Stomach smooth muscle (tissue), 2 donors: ENCODE measurements around the gene RAMP3.

Experiments used
- H3K27ac ChIP-seq: one replicate; pipeline ENCODE4 v1.7.0; 2013; ENCODE audit warnings: mild to moderate bottlenecking, low read length, inconsistent platforms
- H3K27me3 ChIP-seq, 2 donors: one replicate each; pipeline ENCODE4 v1.7.0; 2013; ENCODE audit warnings: low read length in 2 of 2; ENCODE audit not compliant: insufficient read depth in 2 of 2, control insufficient read depth in 1 of 2
- H3K36me3 ChIP-seq, 2 donors: one replicate each; pipeline ENCODE4 v1.7.0; 2013; ENCODE audit warnings: low read length in 2 of 2; ENCODE audit not compliant: control insufficient read depth in 2 of 2, insufficient read depth in 2 of 2
- H3K4me1 ChIP-seq: one replicate; pipeline ENCODE4 v1.7.0; 2013; ENCODE audit warnings: low read length; ENCODE audit not compliant: control insufficient read depth, insufficient read depth
- H3K4me3 ChIP-seq, 2 donors: one replicate each; pipeline ENCODE4 v1.7.0; 2013; ENCODE audit warnings: low read length in 2 of 2
- H3K9ac ChIP-seq, 2 donors: one replicate each; pipeline ENCODE4 v1.7.0; 2013; ENCODE audit warnings: low read length in 2 of 2, mild to moderate bottlenecking in 1 of 2
- H3K9me3 ChIP-seq, 2 donors: one replicate each; pipeline ENCODE4 v1.7.0; 2013; ENCODE audit warnings: low read length in 2 of 2; ENCODE audit not compliant: control insufficient read depth in 2 of 2
- donor health status: healthy.
- donor health status: Pancreatic carcinoma.

RAMP3 gene

DNA sequence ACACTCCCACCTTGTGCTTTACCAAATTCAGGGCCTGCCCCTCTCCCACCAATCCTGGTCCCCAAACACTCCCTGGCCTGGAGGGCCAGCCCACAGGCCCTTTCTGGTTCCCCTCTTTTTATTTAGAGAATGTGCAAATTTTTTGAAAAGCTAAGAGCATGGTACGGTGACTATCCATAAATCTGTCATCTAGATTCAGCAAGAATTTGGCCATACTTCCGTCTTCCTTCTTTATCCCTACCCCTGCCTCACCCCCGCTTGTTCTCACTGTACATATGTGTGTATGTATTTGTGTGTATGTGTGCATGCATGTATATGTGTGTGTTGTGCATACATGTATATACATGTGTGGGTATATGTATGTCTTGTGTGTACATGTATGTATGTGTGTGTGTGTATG is 38.0 kb upstream of the RAMP3 start:
- Histone ChIP-seq H3K27me3 (peaks cover 0 to 4% of the 10 kb centered on the region in 2 donors), H3K9ac (no peak overlapping the region), H3K36me3 (no peaks in the 10 kb centered on the region), H3K9me3 (no peaks in the 10 kb centered on the region), H3K4me1 (no peaks in the 10 kb centered on the region), H3K4me3 (no peak overlapping the region), H3K27ac (no peak overlapping the region)

DNA sequence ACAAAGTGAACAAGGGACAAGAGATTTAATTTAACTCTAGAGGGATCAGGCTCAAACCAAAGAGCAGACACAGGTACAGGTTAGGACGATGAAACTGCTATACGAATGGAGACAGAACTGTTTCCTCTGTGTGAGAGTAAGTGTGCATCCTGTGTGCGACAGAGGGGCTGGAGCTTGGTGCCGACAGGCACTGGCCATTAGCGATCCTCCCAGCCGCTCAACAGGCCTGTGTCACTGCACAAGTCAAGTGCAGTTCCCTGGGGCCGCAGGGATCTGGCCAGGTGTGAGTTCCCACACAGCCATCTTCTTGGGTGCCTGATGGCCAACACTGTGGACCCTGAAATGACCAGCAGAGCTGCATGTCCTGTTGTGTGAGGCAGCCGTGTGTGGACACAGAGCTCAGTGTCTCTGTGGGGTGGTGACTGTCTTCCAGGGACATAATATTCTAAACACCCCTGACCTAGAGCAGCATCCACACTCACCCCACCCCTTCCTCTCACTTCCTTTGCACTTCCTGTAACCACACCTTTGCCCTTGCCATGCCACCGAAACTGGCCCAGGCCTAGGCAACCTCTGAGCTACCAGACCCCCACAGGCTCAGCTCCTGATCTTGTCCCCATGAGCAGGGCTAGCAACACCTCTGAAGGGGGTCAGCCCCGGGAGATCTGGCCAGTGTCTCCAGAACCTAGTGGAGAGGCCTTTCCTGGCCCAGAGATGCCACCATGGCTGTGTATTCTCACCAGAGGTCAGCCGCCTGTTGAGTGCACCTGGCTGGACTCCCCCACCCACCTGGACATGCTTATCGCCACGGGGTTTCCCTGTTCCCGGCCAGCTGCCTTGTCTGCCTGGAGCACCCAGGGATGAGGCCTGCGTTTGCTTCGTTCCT is 34.4 kb upstream of the RAMP3 start:
- no peaks in the 10 kb centered on the region for H3K9me3 ChIP-seq
- no peaks in the 10 kb centered on the region for H3K36me3 ChIP-seq
- peaks cover 0 to 2% of the 10 kb centered on the region in 2 donors for H3K27me3 ChIP-seq
- no peak overlapping the region for H3K9ac ChIP-seq
- no peaks in the 10 kb centered on the region for H3K4me1 ChIP-seq
- no peak overlapping the region for H3K27ac ChIP-seq
- no peak overlapping the region for H3K4me3 ChIP-seq

DNA sequence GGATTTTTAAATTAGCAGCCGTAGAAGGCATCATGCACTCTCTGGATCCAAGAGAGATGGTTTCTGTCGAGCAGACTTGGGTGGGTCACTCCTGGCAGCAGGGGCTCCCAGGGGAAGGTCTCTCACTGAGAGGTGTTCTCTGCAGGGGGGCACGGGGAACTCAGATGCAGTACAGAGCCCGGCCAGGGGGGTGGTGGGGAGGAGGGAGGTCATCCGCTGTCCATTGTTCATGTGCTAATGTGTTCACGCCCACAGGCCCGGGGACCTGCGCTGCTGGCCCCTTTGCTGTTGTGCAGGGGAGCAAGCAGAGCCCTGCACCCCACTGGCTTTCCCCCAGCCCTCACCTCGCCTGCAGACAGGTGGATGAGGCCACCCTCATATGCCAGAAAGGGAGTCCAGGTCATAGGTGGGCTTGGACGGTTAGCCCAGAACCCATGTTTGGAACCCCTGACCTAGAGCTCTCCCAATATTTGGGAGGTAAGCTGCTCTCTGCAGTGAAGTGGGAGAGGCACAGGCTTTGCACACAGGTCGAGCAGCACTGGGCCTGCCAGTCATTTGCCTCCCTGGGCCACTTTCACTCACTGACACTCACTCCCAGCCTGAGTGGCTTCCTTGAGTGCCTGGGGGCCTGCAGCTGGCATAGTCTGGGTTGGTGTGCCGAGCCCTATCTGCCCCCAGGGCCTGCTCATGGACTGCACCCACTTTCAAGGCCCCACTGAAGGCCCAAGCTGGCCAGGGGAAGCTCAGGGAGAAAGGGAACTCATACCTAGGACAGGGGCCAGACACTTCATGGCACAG is 33.5 kb upstream of the RAMP3 start:
- Histone ChIP-seq H3K36me3 (no peaks in the 10 kb centered on the region), H3K9ac (no peak overlapping the region), H3K27me3 (no peaks in the 10 kb centered on the region), H3K4me1 (no peaks in the 10 kb centered on the region), H3K27ac (no peak overlapping the region), H3K4me3 (no peak overlapping the region), H3K9me3 (no peaks in the 10 kb centered on the region)

DNA sequence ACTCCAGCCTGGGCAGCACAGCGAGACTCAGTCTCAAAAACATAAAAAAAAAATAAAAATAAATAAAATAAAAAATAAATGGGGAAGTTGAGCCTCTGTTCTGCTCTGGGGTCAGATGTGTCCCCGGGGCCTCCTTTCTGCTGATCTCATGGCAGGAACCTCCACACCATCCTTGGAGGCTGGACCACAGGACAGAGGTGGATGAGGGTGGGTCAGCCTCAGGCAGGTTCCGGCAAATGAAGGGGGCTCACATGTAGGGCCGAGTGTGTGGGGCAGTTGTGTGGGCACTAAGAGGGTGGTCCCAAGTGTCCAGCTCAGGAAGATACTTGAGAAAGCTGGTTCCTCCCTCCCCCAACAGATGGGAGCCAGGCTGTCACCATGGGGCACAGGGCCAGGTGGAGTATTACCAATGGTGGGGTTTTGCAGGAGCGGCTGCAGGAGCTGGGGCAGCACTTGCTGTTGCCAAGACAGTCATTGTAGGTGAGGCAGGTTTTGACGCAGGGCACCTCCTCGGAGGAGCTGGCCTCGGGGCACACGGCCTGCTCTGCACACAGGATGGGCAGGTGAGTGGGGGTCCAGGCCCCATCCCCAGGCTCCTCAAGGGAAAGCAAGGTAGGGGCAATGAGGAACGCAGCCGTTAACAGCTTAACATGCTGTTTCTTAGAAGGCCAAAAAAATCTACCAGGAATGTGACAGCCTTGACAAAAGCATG is 32.2 kb upstream of the RAMP3 start:
- H3K27ac ChIP-seq: no peak overlapping the region
- H3K27me3 ChIP-seq: no peaks in the 10 kb centered on the region
- no peak overlapping the region for H3K4me3 ChIP-seq
- H3K36me3 ChIP-seq: no peaks in the 10 kb centered on the region
- no peak overlapping the region for H3K9ac ChIP-seq
- no peaks in the 10 kb centered on the region for H3K4me1 ChIP-seq
- no peaks in the 10 kb centered on the region for H3K9me3 ChIP-seq

DNA sequence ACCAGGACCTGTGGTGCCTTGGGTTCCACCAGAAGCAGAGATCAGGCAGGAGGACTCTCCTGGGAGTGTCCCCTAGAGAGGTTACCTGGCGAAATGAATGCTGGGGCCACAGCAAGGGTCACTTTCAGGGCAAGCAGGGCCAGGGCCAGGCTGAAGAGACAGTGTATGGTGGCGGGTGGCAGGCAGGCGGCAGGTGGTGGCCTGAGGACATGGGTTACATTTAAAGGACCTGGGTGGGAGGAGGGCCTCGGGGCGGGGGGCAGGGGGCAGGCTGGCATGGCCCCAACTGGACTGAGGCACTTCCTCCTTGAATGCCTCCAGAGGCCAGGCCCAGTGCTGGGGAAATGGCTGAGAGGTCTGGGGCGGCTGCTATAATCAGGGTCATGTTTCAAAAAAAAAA is 31.4 kb upstream of the RAMP3 start:
- H3K27me3 ChIP-seq: no peaks in the 10 kb centered on the region
- H3K9me3 ChIP-seq: no peaks in the 10 kb centered on the region
- no peaks in the 10 kb centered on the region for H3K4me1 ChIP-seq
- H3K9ac ChIP-seq: no peak overlapping the region
- no peaks in the 10 kb centered on the region for H3K36me3 ChIP-seq
- no peak overlapping the region for H3K27ac ChIP-seq
- H3K4me3 ChIP-seq: no peak overlapping the region

DNA sequence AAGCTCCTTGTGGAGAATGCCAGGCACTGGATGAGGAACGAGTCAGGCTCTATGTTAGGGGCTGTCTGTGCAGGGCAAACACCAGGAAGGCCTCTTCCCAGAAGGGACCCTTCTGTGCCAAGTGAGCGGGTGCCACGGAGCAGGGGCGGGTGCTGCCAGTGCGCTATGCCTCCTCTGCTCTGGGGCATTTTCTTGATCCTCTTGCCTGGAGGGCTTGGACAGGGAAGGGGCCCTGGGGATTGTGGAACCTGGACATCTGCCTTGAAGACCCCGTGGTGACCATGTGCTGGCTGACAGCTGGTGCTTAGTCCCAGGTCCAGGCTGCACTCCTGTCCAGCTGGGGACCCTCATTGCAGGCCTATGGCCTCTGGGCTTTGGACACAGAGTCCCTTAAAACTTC is 30.7 kb upstream of the RAMP3 start:
- Histone ChIP-seq H3K4me3 (no peak overlapping the region), H3K36me3 (no peaks in the 10 kb centered on the region), H3K9me3 (no peaks in the 10 kb centered on the region), H3K27me3 (no peaks in the 10 kb centered on the region), H3K4me1 (no peaks in the 10 kb centered on the region), H3K9ac (no peak overlapping the region), H3K27ac (no peak overlapping the region)

DNA sequence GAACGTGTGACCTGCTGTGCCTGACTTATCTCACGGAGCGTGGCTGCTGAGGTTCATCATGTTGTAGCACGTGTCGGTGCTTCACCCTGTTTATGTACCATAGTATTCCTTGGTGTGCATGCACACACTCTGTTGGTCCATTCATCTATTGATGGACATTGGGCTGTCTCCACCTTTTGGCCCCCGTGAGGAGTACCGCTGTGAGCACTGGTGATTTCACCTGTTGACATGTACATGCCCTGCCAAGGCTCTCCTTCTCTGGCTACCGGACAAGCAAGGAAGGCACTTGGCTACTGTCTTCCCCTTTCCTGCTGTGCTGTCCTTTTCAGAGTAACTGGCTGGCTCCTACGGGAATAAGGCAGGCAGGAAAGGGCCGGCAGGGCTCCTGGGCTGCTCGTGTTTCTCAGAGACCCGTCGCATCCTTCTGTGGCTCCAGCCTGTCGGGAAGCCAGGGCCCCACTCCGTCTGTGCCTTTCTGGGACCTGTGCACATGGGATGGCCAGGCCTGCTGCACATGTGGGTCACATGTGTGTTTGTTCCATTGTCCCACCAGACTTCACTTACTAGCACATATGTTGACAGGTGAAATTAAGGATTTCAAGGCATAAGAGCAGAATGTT is 28.3 kb upstream of the RAMP3 start:
- Histone ChIP-seq H3K9ac (no peak overlapping the region), H3K9me3 (no peaks in the 10 kb centered on the region), H3K4me3 (no peak overlapping the region), H3K4me1 (no peaks in the 10 kb centered on the region), H3K36me3 (no peaks in the 10 kb centered on the region), H3K27me3 (peaks cover 0 to 4% of the 10 kb centered on the region in 2 donors), H3K27ac (no peak overlapping the region)

DNA sequence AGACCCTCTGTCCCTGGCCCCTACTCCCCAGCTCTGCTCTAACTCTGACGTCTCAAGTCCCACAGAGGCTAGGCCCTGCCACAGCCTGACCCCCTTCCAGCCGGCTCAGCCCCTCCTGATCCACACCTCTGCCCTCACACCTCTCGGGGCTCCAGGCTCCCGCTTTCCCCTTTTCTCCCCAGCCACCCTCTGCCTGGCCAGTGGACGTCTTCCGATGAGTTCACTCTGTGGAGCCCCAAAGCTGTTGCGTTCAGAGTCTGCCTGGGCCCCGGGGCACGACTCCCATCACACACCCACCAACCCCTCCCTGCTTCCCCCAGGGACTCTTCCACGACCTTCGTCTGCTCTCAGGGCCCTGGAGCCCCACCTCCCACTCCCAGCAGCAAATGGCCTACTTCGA is 27.7 kb upstream of the RAMP3 start:
- H3K27me3 ChIP-seq: peaks cover 0 to 4% of the 10 kb centered on the region in 2 donors
- H3K9ac ChIP-seq: no peak overlapping the region
- no peaks in the 10 kb centered on the region for H3K36me3 ChIP-seq
- no peak overlapping the region for H3K4me3 ChIP-seq
- H3K9me3 ChIP-seq: no peaks in the 10 kb centered on the region
- H3K27ac ChIP-seq: no peak overlapping the region
- no peaks in the 10 kb centered on the region for H3K4me1 ChIP-seq

DNA sequence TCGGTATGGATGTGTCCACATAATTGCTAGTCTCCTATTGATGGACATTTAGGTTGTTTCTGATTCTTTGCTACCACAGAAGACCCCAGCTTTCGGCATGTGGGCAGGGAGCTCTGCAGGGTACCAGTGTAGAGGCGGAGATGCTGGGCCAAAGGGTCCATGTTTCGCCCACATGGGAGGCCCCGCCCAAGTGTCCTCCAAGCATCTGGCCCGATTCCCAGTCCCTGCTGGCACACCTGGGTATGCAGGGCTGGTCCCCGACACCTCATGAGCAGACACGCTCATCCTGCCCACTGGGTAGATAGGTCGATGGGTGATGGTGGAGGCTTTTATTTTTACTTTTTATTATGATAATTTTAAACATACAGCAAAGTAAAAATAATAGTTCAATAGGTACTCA is 26.7 kb upstream of the RAMP3 start:
- peaks cover 0 to 4% of the 10 kb centered on the region in 2 donors for H3K27me3 ChIP-seq

DNA sequence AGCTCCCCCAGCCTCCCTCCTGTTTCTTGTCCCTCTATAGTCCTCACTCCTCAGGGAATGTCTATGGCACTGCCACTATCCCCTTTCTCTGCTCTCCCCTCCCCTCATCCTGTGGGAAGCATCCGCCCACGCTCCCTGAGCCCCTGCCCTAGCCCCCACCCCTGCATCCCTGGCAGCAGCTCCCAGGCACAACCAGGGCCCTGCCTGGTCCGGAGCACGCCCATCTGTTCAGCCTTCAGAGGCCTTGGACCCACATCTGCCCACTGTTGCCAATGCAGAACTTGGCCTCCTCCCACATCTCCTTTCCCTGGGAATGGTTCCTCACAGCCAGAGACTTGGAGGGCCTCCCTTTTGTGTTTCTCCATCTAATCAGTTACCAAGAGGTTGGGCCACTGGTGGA is 25.7 kb upstream of the RAMP3 start:
- Histone ChIP-seq H3K9me3 (no peaks in the 10 kb centered on the region), H3K4me1 (no peaks in the 10 kb centered on the region), H3K36me3 (no peaks in the 10 kb centered on the region), H3K27me3 (peaks cover 0 to 4% of the 10 kb centered on the region in 2 donors), H3K9ac (no peak overlapping the region), H3K27ac (no peak overlapping the region), H3K4me3 (no peak overlapping the region)

More for the DNA sequence above, 26.7 kb upstream of the RAMP3 start:
- no peaks in the 10 kb centered on the region for H3K9me3 ChIP-seq
- no peak overlapping the region for H3K27ac ChIP-seq
- H3K36me3 ChIP-seq: no peaks in the 10 kb centered on the region
- H3K4me3 ChIP-seq: no peak overlapping the region
- no peaks in the 10 kb centered on the region for H3K4me1 ChIP-seq
- H3K9ac ChIP-seq: no peak overlapping the region
